ENCODE measurements around the gene SELENOV.

DNA sequence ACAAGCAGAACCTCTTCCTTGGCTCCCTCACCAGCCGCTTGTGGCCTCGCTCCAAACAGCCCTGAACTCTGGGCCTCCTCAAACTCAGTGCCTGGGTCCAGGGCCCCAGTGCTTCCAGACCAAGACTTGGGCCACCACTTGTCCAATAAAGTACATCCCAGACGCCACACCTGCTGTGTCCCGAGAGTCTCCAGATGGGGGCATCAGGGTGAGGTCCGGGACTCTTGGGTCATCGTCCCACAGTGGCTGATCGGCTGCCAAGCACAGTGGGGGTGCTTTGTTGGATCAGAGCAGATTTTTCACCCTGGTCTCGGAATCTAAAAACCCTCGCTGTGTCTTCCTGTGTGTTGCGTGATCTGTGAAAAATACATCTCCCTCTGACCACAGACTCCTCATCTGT lies 25.2 kb upstream of the SELENOV start:
- TF ChIP-seq ZFX (IDR thresholded peaks at IDR 0.05), result no peak
- no peak for TF ChIP-seq ZNF274 (IDR thresholded peaks at IDR 0.05; ENCODE audit: low read depth, low read length)
- TF ChIP-seq, protein P1, sequence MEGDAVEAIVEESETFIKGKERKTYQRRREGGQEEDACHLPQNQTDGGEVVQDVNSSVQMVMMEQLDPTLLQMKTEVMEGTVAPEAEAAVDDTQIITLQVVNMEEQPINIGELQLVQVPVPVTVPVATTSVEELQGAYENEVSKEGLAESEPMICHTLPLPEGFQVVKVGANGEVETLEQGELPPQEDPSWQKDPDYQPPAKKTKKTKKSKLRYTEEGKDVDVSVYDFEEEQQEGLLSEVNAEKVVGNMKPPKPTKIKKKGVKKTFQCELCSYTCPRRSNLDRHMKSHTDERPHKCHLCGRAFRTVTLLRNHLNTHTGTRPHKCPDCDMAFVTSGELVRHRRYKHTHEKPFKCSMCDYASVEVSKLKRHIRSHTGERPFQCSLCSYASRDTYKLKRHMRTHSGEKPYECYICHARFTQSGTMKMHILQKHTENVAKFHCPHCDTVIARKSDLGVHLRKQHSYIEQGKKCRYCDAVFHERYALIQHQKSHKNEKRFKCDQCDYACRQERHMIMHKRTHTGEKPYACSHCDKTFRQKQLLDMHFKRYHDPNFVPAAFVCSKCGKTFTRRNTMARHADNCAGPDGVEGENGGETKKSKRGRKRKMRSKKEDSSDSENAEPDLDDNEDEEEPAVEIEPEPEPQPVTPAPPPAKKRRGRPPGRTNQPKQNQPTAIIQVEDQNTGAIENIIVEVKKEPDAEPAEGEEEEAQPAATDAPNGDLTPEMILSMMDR (IDR thresholded peaks at IDR 0.05 in 2 of 3, conservative IDR thresholded peaks at IDR 0.05 in 1 of 3; ENCODE audit: borderline replicate concordance in 1 of 3, insufficient read depth in 1 of 3, low read depth in 2 of 3, low read length in 2 of 3), result 0 out of 6 replicates have a peak, but pooled peaks of 1 of the 3 experiments have one; percentile 11
- no peak for TF ChIP-seq CEBPB (IDR thresholded peaks at IDR 0.05; ENCODE audit: low read depth)
- no peak for TF ChIP-seq JUND (IDR thresholded peaks at IDR 0.05)
- TF ChIP-seq TCF7L2 (IDR thresholded peaks at IDR 0.05; ENCODE audit: borderline replicate concordance, extremely low read depth, insufficient read depth, insufficient read length), result no peak
- TF ChIP-seq, protein P2, sequence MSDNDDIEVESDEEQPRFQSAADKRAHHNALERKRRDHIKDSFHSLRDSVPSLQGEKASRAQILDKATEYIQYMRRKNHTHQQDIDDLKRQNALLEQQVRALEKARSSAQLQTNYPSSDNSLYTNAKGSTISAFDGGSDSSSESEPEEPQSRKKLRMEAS (IDR thresholded peaks at IDR 0.05), result no peak
- no peak for TF ChIP-seq EGR1 (IDR thresholded peaks at IDR 0.05; ENCODE audit: low read depth)
- TF ChIP-seq, protein P3, sequence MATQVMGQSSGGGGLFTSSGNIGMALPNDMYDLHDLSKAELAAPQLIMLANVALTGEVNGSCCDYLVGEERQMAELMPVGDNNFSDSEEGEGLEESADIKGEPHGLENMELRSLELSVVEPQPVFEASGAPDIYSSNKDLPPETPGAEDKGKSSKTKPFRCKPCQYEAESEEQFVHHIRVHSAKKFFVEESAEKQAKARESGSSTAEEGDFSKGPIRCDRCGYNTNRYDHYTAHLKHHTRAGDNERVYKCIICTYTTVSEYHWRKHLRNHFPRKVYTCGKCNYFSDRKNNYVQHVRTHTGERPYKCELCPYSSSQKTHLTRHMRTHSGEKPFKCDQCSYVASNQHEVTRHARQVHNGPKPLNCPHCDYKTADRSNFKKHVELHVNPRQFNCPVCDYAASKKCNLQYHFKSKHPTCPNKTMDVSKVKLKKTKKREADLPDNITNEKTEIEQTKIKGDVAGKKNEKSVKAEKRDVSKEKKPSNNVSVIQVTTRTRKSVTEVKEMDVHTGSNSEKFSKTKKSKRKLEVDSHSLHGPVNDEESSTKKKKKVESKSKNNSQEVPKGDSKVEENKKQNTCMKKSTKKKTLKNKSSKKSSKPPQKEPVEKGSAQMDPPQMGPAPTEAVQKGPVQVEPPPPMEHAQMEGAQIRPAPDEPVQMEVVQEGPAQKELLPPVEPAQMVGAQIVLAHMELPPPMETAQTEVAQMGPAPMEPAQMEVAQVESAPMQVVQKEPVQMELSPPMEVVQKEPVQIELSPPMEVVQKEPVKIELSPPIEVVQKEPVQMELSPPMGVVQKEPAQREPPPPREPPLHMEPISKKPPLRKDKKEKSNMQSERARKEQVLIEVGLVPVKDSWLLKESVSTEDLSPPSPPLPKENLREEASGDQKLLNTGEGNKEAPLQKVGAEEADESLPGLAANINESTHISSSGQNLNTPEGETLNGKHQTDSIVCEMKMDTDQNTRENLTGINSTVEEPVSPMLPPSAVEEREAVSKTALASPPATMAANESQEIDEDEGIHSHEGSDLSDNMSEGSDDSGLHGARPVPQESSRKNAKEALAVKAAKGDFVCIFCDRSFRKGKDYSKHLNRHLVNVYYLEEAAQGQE (IDR thresholded peaks at IDR 0.05; ENCODE audit: low read depth), result no peak
- TF ChIP-seq SP1 (IDR thresholded peaks at IDR 0.05; ENCODE audit: low read depth), result no peak
- TF ChIP-seq POLR2AphosphoS5 (IDR thresholded peaks at IDR 0.05; ENCODE audit: low read depth, low read length), result no peak
- TF ChIP-seq EZH2 (IDR thresholded peaks at IDR 0.05), result no peak

Data from HCT116 (cell line).